ENCODE measurements around the gene BMPR1B.

DNA sequence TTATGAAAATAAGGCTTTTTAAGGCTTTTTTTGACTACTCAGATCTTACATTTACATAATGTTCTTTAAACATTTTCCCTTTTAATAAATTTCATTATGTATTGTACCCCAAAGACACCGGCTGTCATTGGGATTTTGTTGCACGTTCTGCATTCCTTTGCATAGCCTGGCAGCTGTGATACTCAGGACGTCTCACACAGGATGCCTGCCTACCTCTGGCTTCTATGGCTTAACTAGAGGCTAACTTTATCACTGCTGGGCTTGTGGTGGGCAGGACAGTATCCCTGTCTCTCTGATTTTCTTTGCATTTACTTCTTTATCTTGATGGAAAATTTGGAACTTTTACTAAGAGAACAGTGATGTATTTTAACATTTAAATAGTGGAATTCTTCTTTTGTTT is 147.8 kb downstream of the BMPR1B start:
- no peak for TF ChIP-seq POLR2A (IDR thresholded peaks at IDR 0.05; ENCODE audit: low read depth, low read length)
- no peak for TF ChIP-seq POLR2AphosphoS5 (IDR thresholded peaks at IDR 0.05; ENCODE audit: low read depth, low read length)

Measured in GM12892 (cell line).